ENCODE measurements around the gene TBC1D22A.
"Not testable (repeated sequence)": the region's sequence is repeated elsewhere in the genome, so short reads cannot be mapped to it uniquely, and the experiment has no call there.

The TBC1D22A gene

DNA sequence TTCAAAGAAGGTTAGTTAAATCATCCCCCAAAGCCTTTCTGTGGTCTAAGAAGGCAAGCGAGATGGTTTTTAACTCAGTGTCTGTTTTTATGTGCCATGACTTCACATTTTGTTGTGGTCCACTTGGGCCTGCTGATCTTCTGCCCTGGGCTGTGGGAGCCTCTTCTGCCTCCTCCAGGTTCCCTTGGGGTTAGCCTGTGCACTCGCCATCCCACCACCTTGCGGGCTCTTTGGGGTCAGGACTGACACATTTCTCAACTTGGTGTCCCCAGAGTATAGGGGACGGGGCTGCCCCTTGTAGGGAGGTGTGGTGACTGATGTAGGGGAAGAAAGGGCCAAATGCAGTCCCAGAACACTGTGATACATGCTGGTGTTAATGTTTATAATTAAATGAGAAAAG lies 207.0 kb downstream of the TBC1D22A start:
- no peak for DNase-seq (ENCODE audit: low read depth in 2 of 2, low spot score in 1 of 2)

DNA sequence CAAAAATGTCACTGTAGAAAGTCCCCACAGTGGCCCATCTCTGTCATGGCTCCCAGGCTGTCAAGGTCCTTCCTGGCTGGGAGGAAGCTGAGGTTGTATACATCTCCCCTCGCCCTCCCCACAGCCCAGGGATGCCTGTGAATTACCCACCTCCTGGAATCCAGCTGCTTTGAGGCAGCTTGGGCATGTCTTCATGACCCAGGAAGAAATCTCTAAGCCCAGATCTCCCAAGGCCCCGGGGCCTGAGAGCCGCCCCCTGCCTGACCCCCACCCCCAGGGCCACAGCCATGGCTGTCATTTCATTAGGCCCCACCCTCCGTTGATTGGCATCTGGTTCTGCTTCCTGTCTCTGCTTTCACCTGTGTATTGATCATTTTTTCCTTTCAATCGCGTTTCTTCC lies 207.5 kb downstream of the TBC1D22A start:
- no peak for DNase-seq (ENCODE audit: low read depth in 2 of 2, low spot score in 1 of 2)

DNA sequence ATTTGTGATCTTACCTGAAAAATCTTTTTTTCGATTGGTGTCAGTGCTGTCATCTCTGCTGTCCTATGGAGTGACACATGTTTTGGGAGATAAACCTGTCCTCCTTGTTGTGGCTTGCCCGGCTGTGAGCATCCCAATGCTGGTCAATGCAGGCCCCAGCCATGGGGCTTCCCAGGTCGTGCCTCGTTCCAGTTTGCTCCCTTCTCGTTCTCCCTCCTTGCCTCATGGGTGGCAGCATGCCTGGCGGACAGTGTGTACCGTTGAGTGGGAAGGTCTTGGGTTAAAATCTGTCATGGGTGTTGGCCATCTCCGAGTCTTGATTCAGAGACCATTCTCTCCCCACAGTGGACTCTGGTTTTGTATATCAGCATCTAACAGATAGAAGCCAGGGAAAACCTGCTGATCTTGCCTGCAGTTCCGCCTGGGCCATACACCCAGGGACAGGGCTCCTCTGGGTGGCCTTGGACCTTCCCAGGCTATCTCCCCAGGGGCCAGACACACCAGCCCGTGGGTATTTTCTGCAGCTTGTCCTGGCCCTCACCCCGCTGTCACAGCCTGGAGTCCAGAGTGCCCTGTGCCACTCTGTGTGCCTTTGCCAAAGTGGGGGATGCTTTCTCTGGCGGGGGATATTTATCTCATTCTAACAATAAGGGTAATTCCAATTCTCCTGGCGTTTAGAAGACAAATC lies 208.1 kb downstream of the TBC1D22A start:
- DNase-seq (ENCODE audit: low read depth in 2 of 2, low spot score in 1 of 2), result no peak

DNA sequence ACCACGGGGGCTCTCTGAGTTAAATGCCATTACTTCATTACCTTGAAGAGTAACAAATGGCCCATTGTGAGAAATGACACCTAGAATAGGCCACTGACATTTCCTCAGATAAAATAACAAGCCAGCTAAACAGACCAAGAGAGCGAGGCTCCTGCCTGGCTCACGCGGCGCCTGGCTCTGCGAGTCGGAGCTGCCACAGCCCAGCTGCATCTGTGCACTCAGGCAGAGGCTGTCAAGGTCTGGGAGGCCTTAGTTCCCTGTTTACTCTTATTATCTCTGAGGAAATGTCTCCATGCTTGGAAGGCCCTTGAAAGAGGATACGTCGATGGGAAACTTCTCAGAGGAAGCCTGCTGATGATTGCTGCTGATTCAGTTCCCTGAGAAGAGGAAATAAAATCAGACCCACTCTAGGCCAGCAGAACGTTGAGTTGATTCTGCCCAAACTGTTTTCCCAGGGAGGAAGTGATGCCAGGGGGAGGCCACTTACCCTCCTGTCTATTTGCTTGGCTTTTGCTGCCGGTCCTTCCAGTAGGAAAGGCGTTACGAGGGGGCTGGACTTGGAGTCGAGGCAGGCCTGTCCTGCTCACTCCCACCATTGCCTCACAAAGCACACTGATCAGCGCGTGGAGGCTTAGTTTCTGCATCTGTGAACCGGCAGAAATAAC lies 208.8 kb downstream of the TBC1D22A start:
- no peak for DNase-seq (ENCODE audit: low read depth in 2 of 2, low spot score in 1 of 2)

DNA sequence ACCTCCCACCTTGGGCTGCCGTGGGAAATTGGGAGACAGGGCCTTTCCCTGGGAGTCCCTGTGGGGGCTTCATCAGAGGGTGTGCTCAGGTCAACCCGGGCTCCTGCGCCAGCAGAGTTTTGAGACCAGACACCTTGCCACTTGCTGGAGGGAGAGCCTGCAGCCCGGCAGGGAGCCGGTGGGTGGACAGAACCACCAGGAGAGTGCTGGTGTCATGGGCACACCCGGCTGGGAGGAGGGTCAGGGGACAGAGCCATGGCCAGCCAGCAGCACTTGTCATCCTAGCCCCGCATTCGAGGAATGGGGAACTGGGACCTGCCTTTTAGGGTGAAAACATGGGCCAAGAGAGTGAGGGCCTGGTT lies 209.3 kb downstream of the TBC1D22A start:
- no peak for DNase-seq (ENCODE audit: low read depth in 2 of 2, low spot score in 1 of 2)

DNA sequence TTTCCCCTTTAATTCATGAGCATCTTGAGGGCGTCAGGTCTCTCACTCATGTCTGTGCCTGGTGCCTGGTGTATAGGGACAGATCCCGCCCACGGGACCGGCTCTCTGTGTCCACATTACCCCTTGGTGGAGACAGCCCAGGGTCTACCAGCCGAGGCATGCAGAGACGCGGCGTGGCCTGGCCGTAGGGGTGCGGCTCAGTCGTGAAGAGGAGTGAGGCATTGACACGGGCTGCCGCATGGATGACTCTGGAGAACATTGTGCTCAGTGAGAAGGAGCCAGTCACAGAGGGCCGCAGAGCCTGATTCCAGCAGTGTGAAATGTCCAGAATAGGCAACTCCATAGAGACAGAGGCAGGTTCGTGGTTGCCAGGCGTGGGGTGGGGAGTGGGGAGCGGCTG lies 209.8 kb downstream of the TBC1D22A start:
- DNase-seq (ENCODE audit: low read depth in 2 of 2, low spot score in 1 of 2), result no peak

DNA sequence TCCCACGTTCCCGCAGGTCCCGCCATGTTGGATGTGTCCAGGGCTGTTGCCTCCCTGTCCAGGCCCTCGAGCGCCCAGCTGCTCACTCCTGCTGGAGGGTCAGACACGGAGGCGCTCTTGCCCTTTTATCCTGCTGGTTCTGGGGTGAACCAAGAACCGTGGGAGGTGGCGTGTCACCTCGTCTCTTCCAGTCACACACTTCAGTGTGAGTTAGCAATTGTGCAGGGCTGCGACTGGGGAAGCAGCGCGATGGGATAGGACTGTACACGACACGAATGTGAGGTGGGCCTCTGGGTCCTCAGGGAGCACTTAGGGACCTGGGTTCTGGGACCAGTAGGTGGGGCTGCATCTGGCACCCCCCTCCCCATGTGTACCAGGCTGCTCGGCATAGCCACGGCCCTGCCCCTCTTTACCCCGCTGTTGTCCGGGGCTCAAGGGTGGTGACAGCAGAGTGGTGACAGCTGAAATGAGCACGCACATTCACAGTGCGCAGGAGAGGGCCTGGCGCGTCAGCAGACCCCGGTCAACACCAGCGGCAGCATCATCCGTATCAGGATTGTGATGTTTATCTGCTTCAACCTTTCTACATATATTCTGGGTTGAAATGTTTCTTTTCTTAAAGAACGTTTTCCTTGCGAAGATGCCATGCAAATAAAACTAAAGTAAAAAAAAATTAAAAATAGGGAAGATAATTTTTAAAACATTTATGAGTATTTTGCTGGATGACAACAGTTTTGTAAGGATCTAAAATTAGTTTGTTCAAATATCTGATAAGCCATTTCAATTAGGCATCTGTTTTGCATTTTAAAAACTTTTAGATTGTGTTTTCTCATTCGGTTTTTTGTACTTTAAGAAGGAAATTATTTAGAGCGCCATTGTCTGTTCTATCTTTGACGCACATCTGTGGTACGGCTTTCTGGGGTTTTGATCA lies 210.7 kb downstream of the TBC1D22A start:
- DNase-seq (ENCODE audit: low read depth in 2 of 2, low spot score in 1 of 2), result no peak

DNA sequence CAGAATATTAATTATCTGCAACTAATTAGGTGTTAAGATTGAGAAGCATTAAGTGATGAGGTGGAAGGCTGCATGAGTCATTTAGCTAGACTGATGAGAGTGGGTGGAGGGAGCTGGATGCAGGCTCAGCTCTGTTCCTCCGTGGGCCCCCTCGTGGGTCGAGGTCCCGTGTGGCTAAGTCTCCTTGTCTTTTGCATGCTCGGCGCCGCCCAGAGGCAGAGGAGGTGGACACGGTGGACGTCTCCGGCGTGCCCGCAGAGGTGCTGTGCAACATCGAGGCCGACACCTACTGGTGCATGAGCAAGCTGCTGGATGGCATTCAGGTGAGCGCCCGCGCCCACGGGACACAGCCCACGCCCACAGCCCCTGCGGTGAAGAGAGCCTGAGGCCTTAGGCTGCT lies 211.6 kb downstream of the TBC1D22A start:
- no peak for DNase-seq (ENCODE audit: low read depth in 2 of 2, low spot score in 1 of 2)

DNA sequence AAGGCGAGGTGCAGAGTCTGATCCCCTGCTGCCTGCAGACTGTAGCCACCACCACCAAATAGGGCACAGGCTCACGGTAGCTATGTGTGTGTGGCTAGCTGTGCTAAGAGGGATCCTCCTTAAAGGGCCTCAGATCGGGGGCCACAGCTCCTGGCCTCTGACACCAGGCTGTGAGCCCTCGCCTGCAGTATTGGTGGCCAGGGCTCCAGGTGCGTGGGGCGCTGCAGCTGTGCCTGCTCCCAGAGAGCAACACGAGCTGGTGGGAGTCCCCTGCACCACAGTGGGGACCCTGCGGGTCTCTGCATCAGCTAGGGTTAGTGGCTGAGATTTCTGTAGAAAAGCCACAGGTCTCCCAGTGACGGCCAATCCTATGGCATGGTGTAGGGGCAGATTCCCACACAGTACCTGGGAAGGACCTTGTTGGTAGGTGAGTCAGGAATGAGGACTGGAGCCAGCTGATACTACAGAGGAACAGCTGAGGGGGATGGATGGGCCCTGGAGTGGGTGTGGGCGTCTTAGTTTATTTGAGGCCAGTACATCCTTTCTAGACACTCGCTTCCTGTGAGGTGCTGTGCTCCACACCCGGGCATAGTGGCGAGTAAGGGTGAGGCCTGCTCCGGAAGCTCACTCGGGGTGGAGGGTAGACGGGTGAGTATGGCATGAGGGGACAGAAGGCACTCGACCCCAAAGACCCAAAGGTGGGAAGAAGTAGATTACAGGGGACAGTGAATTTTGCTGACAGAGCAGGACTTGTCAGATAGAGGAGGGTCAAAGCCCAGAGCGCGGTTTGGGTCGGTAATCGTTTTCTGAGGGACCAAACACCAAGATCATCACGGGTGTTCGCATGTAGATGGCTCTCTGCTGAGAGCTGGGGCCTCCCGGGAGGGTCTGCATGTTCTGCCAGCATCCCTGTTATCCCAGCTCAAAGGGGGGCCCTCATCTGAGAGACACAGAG lies 212.5 kb downstream of the TBC1D22A start:
- no peak for DNase-seq (ENCODE audit: low read depth in 2 of 2, low spot score in 1 of 2)

DNA sequence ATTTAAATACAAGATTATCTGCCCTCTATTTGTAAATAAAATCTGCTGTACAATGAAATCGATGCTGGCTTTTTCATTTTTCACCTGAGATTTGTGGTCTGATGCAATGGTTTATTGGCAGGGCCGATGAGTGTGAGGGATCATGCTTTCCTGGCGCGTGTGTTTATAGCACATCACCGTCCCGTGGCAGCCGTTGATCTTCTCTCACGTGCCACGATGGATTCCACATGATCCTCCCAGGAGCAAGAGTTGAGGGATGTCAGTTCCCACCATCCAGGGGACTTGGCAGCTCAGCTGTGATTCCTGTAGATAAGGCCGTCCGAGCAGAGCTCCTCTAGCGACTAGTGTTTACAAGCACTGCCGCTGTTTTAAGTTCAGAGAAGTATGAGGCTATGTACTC lies 213.7 kb downstream of the TBC1D22A start:
- DNase-seq (ENCODE audit: low read depth in 2 of 2, low spot score in 1 of 2), result no peak

DNA sequence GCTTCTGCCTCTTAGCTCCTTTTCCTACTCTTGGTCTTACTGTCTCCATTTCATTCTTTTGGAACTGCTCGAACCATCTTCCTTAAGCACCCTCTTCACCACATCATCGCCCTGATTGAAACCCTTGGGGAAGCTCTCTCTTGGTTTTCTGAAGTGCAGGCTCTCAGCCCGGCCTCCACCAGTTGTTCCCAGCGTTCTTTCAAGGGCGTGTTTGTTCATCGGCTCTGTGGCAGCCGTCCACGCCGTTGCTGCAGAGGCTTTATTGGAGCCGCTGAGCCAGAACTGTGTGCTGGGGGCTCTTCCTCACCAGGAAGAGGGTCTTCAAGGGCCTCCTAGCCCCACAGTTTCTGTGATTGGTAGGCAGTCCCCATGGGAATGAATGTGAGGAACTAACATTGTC lies 214.1 kb downstream of the TBC1D22A start:
- DNase-seq (ENCODE audit: low read depth in 2 of 2, low spot score in 1 of 2), result no peak

DNA sequence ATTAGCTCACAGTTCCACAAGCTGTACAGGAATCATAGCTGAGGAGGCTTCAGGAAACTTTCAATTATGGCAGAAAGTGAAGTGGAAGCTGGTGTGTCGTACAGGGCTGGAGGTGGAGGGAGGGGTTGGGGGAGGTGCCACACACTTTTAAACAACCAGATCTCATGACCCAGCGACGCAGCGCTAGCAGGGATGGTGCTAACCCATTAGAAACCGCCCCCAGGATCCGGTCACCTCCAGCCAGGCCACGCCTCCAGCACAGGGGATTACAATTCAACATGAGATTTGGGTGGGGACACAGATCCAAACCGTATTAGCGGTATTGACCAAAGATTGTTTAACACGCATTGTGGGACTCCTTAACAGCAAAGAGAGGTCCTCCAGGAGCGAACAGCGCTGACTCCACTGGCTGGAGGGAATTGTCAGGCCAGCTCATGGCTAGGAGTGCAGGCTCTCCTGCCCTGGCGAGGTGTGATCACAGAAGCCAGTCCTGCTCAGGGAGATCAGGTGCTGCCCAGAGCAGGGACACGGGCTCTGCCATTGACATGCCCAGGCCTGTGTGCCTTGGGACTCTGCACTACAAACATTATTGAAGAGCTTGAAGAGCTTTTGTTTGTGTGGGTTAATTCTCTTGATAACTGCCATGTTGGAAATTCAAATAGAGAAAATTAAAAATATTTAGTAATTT lies 215.3 kb downstream of the TBC1D22A start:
- DNase-seq (ENCODE audit: low read depth in 2 of 2, low spot score in 1 of 2), result no peak

DNA sequence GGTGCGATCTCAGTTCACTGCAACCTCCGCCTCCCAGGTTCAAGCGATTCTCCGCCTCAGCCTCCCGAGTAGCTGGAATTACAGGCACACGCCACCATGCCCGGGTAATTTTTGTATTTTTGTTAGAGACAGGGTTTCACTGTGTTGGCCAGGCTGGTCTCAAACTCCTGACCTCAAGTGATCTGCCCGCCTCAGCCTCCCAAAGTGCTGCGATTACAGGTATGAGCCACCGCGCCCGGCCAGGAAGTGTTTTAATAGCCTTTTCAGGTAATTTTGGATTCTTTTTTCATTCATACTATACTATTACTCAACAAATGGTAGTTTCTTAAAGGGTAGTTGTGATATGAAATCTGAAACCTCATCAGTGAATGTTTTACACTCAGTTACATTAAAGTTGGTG lies 216.2 kb downstream of the TBC1D22A start:
- not testable (repeated sequence) for DNase-seq (ENCODE audit: low read depth in 2 of 2, low spot score in 1 of 2)

DNA sequence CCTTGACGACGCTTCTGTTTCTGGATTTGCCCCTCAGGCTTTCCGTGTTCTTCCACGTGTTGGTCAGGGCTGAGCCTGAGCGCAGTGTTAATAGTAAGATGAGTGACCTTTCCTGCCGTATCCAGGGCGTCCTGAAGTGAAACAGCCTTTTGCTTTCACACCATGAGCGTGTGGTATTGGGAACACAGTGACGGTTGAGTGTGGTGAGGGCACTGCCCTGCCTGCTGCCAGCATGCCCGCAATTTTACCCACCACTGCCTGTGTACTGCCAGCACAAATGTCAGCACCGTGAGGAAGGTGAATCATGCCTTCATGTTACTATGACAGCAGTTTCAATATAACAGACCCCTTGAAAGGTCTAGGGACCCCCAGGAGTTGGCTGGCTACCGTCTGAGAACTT lies 217.1 kb downstream of the TBC1D22A start:
- DNase-seq (ENCODE audit: low read depth in 2 of 2, low spot score in 1 of 2), result no peak

DNA sequence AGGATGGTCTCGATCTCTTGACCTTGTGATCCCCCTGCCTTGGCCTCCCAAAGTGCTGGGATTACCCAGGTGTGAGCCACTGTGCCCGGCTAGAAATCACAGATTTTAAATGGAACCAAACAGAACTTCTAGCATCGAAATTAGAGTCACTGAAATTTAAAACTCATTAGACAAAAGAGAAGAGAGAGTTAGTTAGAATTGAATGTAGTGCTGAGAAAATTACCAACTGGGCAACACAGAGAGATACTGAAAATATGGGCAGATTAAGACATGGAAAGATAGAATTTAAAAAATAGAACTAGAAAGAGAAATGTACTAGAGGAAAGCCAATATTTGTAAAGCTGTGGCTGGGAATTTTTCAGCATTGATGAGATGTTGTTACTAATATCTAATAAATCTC lies 217.9 kb downstream of the TBC1D22A start:
- DNase-seq (ENCODE audit: low read depth in 2 of 2, low spot score in 1 of 2), result no peak

DNA sequence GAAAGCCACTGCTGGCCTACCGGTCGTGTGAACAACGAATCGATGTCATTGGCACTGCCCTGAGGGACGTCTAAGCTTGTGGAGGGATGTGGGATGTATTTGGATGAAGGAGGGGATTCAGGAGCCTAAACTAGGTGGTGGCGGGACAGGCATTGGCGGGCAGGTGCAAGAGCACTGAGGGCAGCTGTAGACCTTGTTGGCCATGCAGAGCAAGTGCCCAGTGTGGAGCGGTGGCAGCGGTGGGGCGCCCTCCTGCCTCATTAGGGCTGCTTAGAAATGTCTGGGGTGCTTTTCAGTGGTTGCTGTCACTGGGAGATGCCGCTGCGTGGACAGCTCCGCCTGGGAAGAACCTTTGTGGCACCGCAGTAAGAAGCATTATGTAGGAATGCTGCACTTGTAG lies 220.2 kb downstream of the TBC1D22A start:
- DNase-seq (ENCODE audit: low read depth in 2 of 2, low spot score in 1 of 2), result no peak

DNA sequence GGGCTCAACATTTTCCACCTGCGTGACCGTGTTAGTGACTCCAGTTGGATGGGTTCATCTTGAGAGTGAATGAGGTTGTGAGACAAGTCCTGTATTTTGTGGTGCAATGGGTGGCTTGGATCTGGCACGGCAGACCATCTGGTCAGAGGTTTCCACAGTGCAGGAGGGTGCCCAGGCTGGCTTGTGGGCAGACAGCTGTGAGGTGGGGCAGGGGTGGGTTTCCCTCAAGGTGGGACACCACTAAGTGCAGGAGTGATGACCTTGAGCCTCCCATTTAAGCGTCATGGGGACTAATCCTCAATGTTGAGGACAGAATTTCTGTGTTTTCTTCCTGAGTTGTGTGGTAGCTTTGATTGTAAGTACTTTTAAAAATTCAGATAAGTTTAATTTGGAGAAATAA lies 220.6 kb downstream of the TBC1D22A start:
- DNase-seq (ENCODE audit: low read depth in 2 of 2, low spot score in 1 of 2), result no peak

DNA sequence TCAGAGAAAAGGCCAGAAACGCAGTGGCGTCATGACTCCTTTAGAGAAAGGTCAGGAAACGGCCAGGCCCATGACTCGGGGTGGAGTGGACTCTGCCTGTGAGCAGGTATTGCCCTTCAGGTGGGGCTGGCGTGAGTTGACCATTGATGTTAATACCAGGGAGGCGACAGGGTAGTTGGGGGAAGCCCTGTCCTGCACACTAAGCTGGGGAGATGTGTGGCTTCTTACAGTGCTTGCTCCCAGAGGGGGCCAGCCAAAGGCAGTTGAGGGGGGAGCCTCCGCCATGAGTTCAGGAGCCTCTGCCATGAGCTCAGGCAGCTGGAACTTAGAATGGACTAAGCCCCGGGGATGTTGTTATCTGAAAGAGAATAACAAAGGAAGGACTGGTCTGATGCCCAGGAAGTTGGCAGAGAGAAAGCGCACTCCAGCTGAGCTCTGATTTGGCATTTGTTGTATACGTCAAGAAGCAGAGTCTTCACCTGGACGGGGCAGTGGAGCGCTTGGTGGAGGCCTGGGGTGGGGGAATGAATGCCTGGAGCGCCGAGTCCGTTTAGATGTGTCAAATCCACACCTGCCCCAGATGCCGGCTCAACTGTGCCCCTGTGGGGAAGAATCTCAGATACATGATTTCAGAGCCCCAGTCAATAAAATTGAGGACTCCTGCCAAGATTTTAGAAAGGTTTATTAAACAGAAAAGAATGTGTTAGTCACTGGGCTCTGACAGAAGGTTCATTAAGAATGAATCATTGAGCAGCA lies 222.5 kb downstream of the TBC1D22A start:
- no peak for DNase-seq (ENCODE audit: low read depth in 2 of 2, low spot score in 1 of 2)

DNA sequence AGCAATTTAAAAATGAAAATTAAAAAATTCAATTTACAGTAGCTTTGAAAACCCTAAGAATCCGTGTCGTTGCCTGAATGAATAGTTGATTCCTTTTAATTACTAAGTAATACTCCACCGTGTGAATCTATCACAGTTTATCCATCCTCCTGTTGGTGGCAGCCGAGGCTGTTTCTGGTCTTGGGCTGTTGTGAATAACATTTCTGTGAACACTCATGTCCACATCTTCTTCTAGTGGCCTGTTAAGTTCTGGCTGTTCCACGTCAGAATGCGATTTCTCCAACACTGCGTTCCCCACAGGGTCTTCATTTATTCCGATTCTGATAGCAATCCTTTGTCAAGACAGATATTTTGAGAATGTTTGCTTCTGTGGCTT lies 223.0 kb downstream of the TBC1D22A start:
- DNase-seq (ENCODE audit: low read depth in 2 of 2, low spot score in 1 of 2), result no peak

DNA sequence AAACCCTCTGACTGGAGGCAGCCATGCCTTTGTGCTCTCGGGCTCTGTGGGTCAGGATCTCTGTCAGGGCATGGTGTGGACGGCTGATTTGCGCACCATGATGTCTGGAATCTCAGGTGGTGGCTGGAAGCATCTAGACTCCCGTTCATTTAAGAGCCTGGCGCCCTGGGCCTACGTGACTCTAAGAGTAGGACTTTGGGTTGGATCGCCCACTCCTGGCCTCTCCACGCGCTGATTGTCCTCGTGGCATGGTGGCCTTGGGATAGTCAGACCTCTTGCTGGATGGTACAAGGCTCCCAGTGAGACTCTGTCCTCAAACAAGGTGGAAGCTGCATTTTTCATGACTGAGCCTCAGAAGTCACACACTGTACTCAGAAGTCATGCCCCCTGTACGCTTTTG lies 224.3 kb downstream of the TBC1D22A start:
- DNase-seq (ENCODE audit: low read depth in 2 of 2, low spot score in 1 of 2), result no peak
